SK-N-SH (cell line): ENCODE measurements around the gene LRP11. TPM values are rescaled to one million over a fixed set of nuclear protein-coding genes. Genes with fewer than 3 reads are reported as not detected.
A peak's percentile ranks its signal among the peaks of the same experiment; 100 is the strongest.

Experiments
- CTCF ChIA-PET: fragments of 300-600, 350-600 bp; formaldehyde crosslinking; extraction: SDS; loops from one replicate; lab custom pipeline; 2021; lab: Yijun Ruan, JAX
- POLR2A ChIA-PET: fragments of 350-600 bp; sonication (Branson Sonifier 250); formaldehyde crosslinking; extraction: SDS; loops from one replicate; lab custom pipeline; 2020; ENCODE audit warnings: antibody characterized with exemption, inconsistent platforms; lab: Yijun Ruan, JAX
- DNase-seq: peaks from one replicate; pipeline ENCODE4 v3.0.0; 2012
- H2AFZ ChIP-seq: fragments of 200-600 bp; sonication (generic); 2 replicates; pipeline ENCODE4 v1.8.1; 2016; ENCODE audit warnings: antibody characterized with exemption, mild to moderate bottlenecking, low read depth
- H3F3A ChIP-seq: fragments of 200-600 bp; sonication (generic); replicated peaks from 2 replicates; pipeline ENCODE3; 2016; ENCODE audit warnings: antibody characterized with exemption, mild to moderate bottlenecking; ENCODE audit not compliant: insufficient read depth
- H3K27ac ChIP-seq, 2 experiments: fragments of 200-500 bp in 1 of 2; fragments of 200-600 bp in 1 of 2; sonication (Bioruptor generic) in 1 of 2; sonication (generic), shearing (Covaris generic) in 1 of 2; 2 replicates each; pipeline versions ENCODE4 v1.5.1 to v1.6.1; 2014 to 2016; ENCODE audit warnings: low read depth in 2 of 2, inconsistent platforms in 1 of 2, low read length in 1 of 2, mild to moderate bottlenecking in 1 of 2, mixed read lengths in 1 of 2
- H3K27me3 ChIP-seq: fragments of 200-600 bp; sonication (generic), shearing (Covaris generic); 2 replicates; pipeline ENCODE4 v1.6.1; 2016; ENCODE audit warnings: mixed run types; ENCODE audit not compliant: insufficient read depth
- H3K36me3 ChIP-seq, 2 experiments: fragments of 200-500 bp in 1 of 2; fragments of 200-600 bp in 1 of 2; sonication (Bioruptor generic) in 1 of 2; sonication (generic) in 1 of 2; replicated peaks in 1 of 2; 2 replicates each; pipeline versions ENCODE3 to v1.5.1; 2014 to 2016; ENCODE audit warnings: low read length in 1 of 2, mild to moderate bottlenecking in 1 of 2; ENCODE audit not compliant: insufficient read depth in 2 of 2, control insufficient read depth in 1 of 2
- H3K4me1 ChIP-seq, 2 experiments: fragments of 200-500 bp in 1 of 2; fragments of 200-600 bp in 1 of 2; sonication (Bioruptor generic) in 1 of 2; sonication (generic), shearing (Covaris generic) in 1 of 2; 2 replicates each; pipeline versions ENCODE4 v1.5.1 to v1.6.1; 2014 to 2016; ENCODE audit warnings: low read depth in 1 of 2, low read length in 1 of 2, mixed run types in 1 of 2; ENCODE audit not compliant: insufficient read depth in 2 of 2, control insufficient read depth in 1 of 2
- H3K4me2 ChIP-seq: fragments of 200-600 bp; sonication (generic), shearing (Covaris generic); 2 replicates; pipeline ENCODE4 v1.6.1; 2017; ENCODE audit warnings: mixed run types
- H3K4me3 ChIP-seq, 2 experiments: fragments of 200-500 bp in 1 of 2; fragments of 200-600 bp in 1 of 2; sonication (Bioruptor generic) in 1 of 2; sonication (generic), shearing (Covaris generic) in 1 of 2; 2 replicates each; pipeline versions ENCODE4 v1.5.1 to v1.8.1; 2014 to 2016; ENCODE audit warnings: low read depth in 2 of 2, inconsistent platforms in 1 of 2, low read length in 1 of 2, mild to moderate bottlenecking in 1 of 2, mixed read lengths in 1 of 2, moderate library complexity in 1 of 2
- H3K79me2 ChIP-seq: fragments of 200-600 bp; sonication (generic); 2 replicates; pipeline ENCODE4 v1.8.1; 2017; ENCODE audit warnings: mild to moderate bottlenecking; ENCODE audit not compliant: insufficient read depth
- H3K9ac ChIP-seq: fragments of 200-600 bp; sonication (generic); 2 replicates; pipeline ENCODE4 v1.6.1; 2017; ENCODE audit warnings: mixed run types
- H3K9me2 ChIP-seq: fragments of 200-600 bp; sonication (generic); 2 replicates; pipeline ENCODE4 v1.6.1; 2017; ENCODE audit warnings: mixed run types
- H3K9me3 ChIP-seq: fragments of 200-600 bp; sonication (generic); 2 replicates; pipeline ENCODE4 v1.6.1; 2017; ENCODE audit warnings: mixed run types, mild to moderate bottlenecking, moderate library complexity
- H4K20me1 ChIP-seq: fragments of 200-600 bp; sonication (generic); 2 replicates; pipeline ENCODE4 v1.6.1; 2017; ENCODE audit warnings: mild to moderate bottlenecking, mixed run types; ENCODE audit not compliant: insufficient read depth
- EP300 ChIP-seq, 2 experiments: IDR thresholded peaks; 2 replicates each; pipeline versions ENCODE4 v1.4.0 to v1.6.1; 2012; ENCODE audit warnings: borderline replicate concordance in 1 of 2, low read depth in 1 of 2, low read length in 1 of 2
- EZH2phosphoT487 ChIP-seq: fragments of 200-600 bp; sonication (generic); IDR thresholded peaks from 2 replicates; pipeline ENCODE4 v1.6.1; 2017; ENCODE audit warnings: low read depth, mixed run types, mild to moderate bottlenecking, antibody characterized with exemption, moderate library complexity, borderline replicate concordance
- FOSL2 ChIP-seq: IDR thresholded peaks from 2 replicates; pipeline ENCODE4 v1.4.0; 2012; ENCODE audit warnings: low read depth, mild to moderate bottlenecking, moderate library complexity, borderline replicate concordance
- GATA2 ChIP-seq: sonication (generic); formaldehyde crosslinking; IDR thresholded peaks from 2 replicates; pipeline ENCODE4 v1.5.0; 2020; ENCODE audit warnings: mild to moderate bottlenecking, missing genetic modification reagents
- MEF2A ChIP-seq: IDR thresholded peaks from 2 replicates; pipeline ENCODE4 v1.4.0; 2012; ENCODE audit warnings: low read depth, borderline replicate concordance
- NRF1 ChIP-seq: IDR thresholded peaks from 2 replicates; pipeline ENCODE4 v1.6.1; 2012; ENCODE audit warnings: low read depth, mild to moderate bottlenecking, low read length
- RXRA ChIP-seq: IDR thresholded peaks from 2 replicates; pipeline ENCODE4 v1.4.0; 2012; ENCODE audit warnings: low read depth, mild to moderate bottlenecking, borderline replicate concordance
- SMC3 ChIP-seq: IDR thresholded peaks from 2 replicates; pipeline ENCODE4 v1.6.1; 2012; ENCODE audit warnings: low read depth, low read length, improper control_type of control experiment
- TCF12 ChIP-seq: IDR thresholded peaks from 2 replicates; pipeline ENCODE4 v1.4.0; 2012
- TEAD4 ChIP-seq: IDR thresholded peaks from 2 replicates; pipeline ENCODE4 v1.4.0; 2012; ENCODE audit warnings: mild to moderate bottlenecking, borderline replicate concordance; ENCODE audit not compliant: insufficient read depth
- WGBS: methylation state at CpG from one replicate; pipeline ENCODE4 v1.1.6; 2017; ENCODE audit warnings: low lambda C conversion rate; 5-methylcytosine and 5-hydroxymethylcytosine counted together
- polyA plus RNA-seq, 3 experiments: library from polyadenylated mRNA; depleted of rRNA; stranded (reverse); fragments of >200 nt; gene quantifications; 2 replicates each; pipeline ENCODE4 v1.2.3, GENCODE V29; 2012
- TF ChIP-seq, protein P1 (sequence below): IDR thresholded peaks from 2 replicates; pipeline ENCODE4 v1.6.1; 2012; ENCODE audit warnings: mild to moderate bottlenecking, low read depth, low read length, moderate library complexity

Gene LRP11
- polyA plus RNA-seq, 1 of the 3 experiments (the other 2 are of a cell fraction) = 25.0 TPM

- TF ChIP-seq EZH2phosphoT487 (no peak), MEF2A (no peak), TEAD4 (no peak), FOSL2 (no peak)
- TF ChIP-seq, all 33 proteins: peak for 0
These were observed 4.8 kb downstream of the LRP11 start (continued) for GRCh38 chr6:149859368-149859767.

DNA sequence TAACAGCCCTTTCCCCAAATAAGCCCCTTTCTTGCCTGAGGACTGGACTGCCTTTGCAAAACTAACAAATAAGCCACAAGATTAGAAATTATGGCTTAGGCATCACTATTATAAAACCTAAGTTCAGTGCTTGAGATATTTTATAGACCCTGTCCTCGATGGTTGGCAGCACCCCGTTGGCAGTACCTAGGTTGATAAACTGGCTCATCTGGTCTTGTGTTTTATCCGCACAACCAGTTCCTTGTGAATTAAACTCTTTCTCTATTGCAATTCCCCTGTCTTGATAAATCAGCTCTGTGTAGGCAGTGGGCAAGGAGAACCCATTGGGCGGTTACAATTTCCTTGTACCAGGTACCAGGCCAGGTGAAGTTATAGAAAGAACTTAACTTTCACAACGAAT lies 6.6 kb downstream of the LRP11 start:
- no peak for DNase-seq
- Histone ChIP-seq H3K4me1 (peaks cover 17 to 31% of the 10 kb centered on the region in 2 experiments; a peak in 3 of 4 replicates), H3K79me2 (peaks cover 79% of the 10 kb centered on the region), H3K4me2 (peak overlapping the region; percentile 73), H3K27me3 (no peaks in the 10 kb centered on the region), H3K27ac (peak overlapping the region in 1 of 2 experiments; percentile 98; a peak in 1 of 4 replicates), H4K20me1 (no peaks in the 10 kb centered on the region), H3K9me2 (no peaks in the 10 kb centered on the region), H3K9ac (peak overlapping the region; percentile 77; the same call in 1 of the 2 replicates), H3F3A (peaks cover 40% of the 10 kb centered on the region), H2AFZ (no peak overlapping the region), H3K36me3 (peaks cover 0 to 4% of the 10 kb centered on the region in 2 experiments), H3K9me3 (no peaks in the 10 kb centered on the region), H3K4me3 (no peak overlapping the region)
- POLR2A ChIA-PET = no interaction called here
- 91% methylated on average over 5 of the region's 5 CpGs for WGBS
- CTCF ChIA-PET = interaction anchor here (0.6 kb wide), 1 partner anchor 21 kb away, joined by 4 read pairs; no protein-coding TSS in a partner anchor
- no peak for TF ChIP-seq EP300 (IDR thresholded peaks at IDR 0.05; ENCODE audit: borderline replicate concordance in 1 of 2, low read depth in 1 of 2, low read length in 1 of 2)
- no peak for TF ChIP-seq SMC3
- TF ChIP-seq TCF12 = no peak
- TF ChIP-seq RXRA = no peak
- TF ChIP-seq GATA2 (CRISPR knock-in tag) = no peak
- TF ChIP-seq, protein P1, sequence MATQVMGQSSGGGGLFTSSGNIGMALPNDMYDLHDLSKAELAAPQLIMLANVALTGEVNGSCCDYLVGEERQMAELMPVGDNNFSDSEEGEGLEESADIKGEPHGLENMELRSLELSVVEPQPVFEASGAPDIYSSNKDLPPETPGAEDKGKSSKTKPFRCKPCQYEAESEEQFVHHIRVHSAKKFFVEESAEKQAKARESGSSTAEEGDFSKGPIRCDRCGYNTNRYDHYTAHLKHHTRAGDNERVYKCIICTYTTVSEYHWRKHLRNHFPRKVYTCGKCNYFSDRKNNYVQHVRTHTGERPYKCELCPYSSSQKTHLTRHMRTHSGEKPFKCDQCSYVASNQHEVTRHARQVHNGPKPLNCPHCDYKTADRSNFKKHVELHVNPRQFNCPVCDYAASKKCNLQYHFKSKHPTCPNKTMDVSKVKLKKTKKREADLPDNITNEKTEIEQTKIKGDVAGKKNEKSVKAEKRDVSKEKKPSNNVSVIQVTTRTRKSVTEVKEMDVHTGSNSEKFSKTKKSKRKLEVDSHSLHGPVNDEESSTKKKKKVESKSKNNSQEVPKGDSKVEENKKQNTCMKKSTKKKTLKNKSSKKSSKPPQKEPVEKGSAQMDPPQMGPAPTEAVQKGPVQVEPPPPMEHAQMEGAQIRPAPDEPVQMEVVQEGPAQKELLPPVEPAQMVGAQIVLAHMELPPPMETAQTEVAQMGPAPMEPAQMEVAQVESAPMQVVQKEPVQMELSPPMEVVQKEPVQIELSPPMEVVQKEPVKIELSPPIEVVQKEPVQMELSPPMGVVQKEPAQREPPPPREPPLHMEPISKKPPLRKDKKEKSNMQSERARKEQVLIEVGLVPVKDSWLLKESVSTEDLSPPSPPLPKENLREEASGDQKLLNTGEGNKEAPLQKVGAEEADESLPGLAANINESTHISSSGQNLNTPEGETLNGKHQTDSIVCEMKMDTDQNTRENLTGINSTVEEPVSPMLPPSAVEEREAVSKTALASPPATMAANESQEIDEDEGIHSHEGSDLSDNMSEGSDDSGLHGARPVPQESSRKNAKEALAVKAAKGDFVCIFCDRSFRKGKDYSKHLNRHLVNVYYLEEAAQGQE = no peak
- no peak for TF ChIP-seq NRF1
